Stimulated activated CD8-positive, alpha-beta memory T cell treated with anti-CD3 and anti-CD28 coated beads, Interleukin-7, amount 100 ng/mL, for 24 hours (primary cell): ENCODE results near the gene PDE6B.
"Not testable (repeated sequence)": the region's sequence is repeated elsewhere in the genome, so short reads cannot be mapped to it uniquely, and the experiment has no call there.

Experiments used
- DNase-seq: peaks from one replicate; pipeline ENCODE4 v3.0.0-alpha.2; 2020; ENCODE audit warnings: low read depth

The PDE6B gene

DNA sequence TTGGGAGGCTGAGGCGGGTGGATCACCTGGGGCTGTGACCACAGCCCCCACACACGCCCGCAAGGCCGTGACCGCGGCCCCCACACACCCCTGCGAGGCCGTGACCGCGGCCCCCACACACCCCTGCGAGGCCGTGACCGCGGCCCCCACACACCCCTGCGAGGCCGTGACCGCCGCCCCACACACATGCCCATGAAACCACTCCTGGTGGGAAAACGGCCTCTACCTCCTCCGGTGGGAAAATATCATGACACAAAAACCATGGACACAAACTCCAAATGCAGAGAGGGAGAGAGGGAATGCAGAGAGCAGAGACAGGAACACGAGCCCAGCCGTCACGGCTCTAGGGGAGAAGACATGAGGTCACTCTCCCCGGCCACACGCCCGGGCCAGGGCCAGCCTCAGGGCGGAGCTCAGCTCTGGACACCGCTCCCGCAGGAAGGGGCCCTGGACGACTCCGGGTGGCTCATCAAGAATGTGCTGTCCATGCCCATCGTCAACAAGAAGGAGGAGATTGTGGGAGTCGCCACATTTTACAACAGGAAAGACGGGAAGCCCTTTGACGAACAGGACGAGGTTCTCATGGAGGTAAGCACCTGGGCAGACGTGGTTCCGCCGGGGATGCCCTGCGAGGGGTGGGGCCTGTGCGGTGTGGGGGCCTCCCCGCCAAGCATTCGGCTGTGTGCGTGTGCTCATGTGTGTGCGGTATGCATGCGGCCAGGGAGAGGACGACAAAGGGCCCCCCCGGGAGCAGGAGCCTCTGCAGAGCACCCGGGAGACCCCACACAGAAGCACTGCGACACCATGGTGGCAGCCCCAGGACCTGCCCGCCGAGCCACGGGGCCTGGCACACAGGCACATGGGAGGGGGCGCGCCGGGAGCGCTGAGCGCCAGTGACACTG, 31.3 kb downstream of the PDE6B start:
- DNase-seq, result no peak

DNA sequence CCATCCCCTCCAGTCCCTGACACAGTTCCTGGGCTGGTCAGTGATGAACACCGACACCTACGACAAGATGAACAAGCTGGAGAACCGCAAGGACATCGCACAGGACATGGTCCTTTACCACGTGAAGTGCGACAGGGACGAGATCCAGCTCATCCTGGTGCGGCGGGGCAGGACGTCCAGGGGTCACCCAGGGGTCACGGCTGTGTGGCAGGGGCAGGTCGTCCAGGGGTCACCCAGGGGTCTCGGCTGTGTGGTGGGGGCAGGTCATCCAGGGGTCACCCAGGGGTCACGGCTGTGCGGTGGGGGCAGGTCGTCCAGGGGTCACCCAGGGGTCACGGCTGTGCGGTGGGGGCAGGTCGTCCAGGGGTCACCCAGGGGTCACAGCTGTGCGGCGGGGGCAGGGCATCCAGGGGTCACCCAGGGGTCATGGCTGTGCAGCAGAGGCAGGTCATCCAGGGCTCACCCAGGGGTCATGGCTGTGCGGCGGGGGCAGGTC, 32.0 kb downstream of the PDE6B start:
- no peak for DNase-seq

DNA sequence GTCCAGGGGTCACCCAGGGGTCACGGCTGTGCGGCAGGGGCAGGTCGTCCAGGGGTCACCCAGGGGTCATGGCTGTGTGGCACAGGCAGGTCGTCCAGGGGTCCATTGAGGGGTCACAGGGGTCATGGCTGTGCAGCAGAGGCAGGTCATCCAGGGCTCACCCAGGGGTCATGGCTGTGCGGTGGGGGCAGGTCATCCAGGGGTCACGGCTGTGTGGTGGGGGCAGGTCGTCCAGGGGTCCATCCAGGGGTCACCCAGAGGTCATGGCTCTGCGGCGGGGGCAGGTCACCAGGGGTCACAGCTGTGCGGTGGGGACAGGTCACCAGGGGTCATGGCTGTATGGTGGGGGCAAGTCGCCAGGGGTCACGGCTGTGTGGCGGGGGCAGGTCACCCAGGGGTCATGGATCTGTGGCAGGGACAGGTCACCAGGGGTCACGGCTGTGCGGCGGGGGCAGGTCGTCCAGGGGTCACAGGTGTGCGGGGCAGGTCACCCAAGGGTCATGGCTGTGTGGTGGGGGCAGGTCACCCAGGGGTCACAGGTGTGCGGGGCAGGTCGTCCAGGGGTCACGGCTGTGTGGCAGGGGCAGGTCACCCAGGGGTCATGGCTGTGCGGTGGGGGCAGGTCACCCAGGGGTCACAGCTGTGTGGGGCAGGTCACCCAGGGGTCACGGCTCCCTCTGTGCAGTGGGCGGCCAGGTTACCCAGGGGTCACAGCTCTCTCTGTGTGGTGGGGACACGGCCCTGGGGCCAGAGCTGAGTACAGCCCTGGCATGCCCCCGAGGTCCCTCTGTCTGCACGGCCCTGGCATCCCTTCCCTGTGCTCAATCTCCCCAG, 32.7 kb downstream of the PDE6B start:
- DNase-seq, result no peak

DNA sequence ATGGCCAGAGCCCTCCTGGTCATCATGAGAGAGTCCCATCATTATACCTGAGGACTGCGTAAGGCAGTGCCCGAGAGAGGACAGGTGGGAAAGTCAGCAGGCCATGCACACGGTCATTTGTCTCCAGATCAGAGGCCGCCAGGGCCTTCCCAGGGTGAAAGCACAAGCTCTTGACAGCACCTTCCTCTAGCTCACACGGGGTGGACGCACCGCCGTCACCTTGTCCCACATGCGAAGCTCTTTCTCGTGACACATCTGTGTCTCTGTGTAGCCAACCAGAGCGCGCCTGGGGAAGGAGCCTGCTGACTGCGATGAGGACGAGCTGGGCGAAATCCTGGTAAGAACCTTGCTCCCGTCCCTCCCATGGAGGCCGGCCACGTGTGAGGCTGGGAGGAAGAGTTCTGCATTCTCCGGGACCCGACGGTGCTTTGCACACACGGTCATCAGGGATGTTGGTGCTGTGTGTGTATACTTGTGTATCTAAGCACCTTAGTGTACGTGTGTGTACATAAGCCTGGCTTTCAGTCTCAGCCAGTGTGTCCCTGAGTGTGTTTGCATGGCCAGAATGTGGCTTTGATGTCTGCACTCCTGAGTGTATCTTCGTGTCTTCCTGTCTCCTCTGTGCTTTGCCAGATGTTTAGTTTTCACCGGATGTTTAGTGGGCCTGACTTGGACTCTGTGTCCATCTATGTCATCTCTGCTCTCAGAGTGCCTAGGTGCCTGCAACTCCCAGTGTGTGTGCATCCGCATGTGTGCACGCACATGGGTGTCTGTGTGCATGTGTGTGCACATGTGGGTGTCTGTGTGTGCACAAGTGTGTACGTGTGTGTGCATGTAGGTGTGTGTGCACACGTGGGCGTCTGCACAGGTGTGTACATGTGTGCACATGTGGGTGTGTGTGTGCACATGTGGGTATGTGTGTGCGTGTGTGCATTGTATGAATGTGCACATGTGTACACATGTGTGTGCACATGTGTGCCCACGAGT, 33.6 kb downstream of the PDE6B start:
- no peak for DNase-seq

DNA sequence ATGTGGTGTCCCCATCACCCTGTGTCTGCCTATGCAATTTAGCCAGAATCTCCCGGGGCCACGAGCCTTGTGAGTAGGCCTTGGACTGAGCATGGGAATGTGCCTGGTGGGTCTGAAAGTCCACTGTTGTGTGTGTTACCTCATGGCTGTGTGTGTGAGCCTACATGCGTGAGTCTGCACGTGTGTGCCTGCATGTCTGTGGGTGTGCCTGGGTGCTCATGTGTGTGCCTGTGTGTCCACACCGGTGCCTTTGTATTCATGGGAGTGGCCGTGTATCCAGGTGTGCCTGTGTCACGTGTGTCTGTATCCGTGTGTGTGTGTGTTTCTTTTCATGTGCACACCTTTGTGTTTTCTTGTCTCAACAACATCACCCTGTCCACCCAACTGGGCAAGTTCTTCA, 34.5 kb downstream of the PDE6B start:
- DNase-seq, result no peak

DNA sequence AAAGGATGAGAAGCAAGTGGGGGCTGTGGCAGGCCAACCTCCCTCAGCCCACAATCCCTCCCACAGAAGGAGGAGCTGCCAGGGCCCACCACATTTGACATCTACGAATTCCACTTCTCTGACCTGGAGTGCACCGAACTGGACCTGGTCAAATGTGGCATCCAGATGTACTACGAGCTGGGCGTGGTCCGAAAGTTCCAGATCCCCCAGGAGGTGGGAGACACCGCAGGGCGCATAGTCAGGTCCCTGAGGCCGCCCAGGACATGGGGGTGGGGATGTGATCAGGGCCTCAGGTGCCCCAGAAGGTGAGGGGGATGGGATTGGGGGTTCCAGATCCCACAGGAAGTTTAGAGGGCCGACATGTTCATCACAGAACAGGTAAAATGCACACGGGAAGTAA, 35.0 kb downstream of the PDE6B start:
- no peak for DNase-seq

DNA sequence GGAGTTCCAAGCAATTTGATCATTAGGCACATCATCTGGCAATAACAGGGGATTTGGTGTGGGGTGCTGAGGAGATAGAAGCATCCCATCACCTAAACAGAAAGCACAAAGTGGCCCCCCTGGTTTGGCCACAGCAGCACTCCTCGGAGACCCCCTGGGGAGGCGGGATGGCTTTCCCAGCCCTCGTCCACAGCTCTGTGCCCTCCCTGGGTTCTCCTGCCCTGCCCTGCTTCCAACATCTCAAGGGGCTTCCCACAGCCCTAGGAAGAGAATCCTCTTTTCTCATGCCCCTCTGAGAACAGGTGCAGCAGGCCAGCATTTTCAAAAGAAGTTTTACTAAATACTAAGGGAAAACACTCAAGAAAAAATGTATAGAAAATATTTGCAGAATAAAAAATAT, 35.9 kb downstream of the PDE6B start:
- no peak for DNase-seq

DNA sequence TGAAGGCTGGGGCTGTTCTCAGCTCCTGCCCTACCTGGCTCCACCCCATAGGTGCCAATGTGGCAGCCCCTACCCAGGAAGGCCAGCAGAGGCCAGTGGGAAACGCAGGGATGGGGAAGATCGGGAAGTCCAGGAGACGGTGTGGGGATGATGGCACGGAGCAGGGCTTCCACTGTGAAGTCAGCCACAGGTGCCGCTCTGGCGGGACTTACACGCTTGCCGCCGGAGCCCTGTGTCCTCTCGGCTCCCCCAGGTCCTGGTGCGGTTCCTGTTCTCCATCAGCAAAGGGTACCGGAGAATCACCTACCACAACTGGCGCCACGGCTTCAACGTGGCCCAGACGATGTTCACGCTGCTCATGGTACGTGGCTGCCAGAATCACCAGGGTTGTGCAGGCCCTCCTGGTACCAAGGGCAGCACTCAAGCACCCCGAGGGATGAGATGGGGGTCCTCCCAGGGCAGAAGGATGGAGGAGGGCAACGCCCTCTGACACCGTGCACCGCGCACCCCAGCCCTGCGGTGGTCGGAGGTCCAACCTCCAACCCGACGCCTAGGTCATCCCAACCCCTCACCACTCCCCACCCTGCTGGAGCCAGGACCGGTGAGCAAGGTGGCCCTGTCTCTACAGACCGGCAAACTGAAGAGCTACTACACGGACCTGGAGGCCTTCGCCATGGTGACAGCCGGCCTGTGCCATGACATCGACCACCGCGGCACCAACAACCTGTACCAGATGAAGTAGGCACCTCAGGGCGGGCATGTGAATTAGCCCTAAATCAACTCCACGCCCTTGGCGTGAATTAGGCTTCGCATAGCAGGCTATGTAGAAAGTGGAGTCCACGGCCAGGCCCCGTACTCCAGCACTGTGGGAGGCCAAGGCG, 36.7 kb downstream of the PDE6B start:
- no peak for DNase-seq

DNA sequence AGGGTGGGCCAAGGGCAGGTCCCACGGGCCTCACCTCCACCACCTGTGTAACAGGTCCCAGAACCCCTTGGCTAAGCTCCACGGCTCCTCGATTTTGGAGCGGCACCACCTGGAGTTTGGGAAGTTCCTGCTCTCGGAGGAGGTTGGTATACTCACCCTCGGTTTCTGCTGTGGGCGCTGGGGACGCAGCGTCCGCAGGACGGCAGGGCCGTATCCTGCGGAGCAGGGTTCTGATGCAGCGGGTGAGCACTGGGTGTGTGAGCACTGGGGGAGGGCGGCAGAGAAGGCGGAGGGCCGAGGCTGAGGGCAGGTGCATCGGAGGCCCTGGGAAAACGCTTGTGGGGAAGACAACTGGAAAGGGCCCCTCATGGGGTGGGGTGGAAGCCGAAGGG, 37.7 kb downstream of the PDE6B start:
- no peak for DNase-seq

DNA sequence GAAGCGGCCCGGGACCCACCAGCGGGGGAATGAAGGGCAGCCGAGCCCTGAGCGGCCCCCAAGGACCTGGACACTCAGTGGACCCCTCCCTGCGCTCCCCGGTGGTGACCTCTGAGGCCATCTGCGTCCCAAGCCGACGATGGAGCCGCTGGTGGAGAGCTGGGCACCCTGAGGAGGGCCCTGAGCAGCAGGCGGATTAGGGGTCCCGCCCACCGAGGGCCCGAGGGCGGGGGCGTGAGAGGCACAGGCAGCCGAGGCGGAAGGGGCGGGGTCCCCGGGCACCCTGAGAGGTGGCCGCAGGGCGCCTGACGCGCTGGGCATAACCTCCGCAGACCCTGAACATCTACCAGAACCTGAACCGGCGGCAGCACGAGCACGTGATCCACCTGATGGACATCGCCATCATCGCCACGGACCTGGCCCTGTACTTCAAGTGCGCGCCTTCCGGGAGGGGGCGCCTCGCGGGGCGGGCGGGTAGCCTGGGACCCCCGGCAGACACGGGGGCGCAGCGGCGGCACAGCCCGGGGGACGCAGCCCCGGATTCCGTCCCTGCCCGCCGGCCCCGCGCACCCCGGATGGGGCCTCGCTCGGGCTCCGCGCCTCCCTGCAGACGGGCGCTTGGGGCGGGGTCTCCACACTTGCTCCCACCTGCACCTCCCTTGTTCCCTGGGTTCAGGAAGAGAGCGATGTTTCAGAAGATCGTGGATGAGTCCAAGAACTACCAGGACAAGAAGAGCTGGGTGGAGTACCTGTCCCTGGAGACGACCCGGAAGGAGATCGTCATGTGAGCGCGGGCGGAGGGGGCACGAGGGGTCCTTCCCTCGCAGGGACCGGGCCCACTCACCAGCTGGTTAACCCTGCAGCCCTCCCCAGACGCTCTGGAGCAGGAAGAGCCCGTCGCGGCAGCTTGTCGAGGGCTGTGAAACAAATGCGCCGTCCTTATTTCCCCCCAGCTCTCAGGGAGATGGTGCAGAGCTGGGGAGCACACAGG, 38.4 kb downstream of the PDE6B start:
- DNase-seq, result peak; percentile 53

DNA sequence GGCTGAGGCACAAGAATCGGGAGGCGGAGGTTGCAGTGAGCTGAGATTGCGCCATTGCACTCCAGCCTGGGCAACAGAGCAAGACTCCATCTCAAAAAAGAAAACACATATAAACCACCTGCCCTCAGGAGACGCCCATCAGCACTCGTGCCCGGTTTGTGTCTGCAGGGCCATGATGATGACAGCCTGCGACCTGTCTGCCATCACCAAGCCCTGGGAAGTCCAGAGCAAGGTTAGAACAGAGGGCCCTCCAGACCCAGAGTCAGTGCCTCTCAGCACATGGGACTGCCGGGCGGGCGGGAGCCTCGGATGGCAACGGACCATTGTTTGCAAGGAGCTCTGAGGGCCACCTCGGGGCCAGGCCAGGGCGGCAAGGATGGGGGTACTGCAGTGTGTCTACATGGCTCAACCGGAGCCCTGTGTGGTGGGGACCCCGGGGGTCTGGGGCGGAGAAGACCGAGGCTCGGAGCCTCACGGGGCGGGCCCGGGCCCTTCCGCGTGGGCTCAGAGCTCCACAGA, 39.4 kb downstream of the PDE6B start:
- DNase-seq, result no peak

DNA sequence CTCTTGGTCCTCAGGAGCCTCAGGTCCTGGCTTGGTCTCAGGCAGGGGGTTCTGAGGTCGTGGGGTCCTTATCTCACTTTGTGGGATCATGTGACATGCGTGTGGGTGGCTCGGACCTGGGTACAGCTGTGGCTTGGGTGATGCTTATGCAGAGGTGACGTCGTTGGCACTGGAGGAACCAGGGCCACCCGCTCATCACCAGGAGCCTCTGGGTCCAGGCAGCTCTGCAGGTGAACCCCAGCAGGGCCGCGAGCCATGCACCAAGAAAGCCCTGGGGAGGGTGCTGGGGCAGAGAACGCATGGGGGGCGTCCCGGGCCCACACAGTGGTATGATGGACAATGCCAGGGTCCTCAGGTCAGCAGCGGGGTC, 40.0 kb downstream of the PDE6B start:
- DNase-seq, result no peak

DNA sequence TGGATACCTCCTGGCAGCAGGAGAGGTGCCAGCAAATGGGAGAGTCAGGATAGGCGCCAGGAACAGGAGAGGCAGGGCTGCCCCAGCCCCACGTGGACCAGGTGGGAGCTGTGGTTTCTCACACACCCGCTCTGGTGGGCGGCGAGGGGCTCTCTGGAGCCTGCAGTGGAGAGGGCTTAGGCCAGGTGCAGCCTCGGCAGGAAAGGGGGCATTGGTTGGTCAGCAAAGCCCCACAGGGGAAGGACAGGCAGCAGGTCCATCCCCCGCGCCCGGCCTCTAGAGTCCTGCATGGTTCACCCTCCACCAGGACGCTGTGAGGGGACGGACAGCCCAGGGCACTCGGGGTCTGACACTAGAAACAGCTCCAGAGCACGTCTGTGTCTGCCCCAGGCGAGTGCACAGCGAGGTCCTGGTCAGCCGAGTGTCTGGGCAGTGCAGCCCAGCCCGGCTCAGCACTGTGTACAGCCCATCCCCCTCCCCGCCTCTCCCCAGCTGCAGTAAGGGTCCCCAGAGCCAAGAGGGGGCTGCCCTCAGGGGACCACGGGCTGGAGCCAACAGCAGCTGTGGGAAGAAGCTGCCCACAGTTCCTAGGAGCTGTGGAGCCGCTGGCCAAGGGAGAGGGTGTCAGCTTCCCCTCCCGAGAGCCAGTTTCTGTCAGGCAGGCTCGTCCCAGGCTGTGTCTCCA, 40.5 kb downstream of the PDE6B start:
- no peak for DNase-seq

DNA sequence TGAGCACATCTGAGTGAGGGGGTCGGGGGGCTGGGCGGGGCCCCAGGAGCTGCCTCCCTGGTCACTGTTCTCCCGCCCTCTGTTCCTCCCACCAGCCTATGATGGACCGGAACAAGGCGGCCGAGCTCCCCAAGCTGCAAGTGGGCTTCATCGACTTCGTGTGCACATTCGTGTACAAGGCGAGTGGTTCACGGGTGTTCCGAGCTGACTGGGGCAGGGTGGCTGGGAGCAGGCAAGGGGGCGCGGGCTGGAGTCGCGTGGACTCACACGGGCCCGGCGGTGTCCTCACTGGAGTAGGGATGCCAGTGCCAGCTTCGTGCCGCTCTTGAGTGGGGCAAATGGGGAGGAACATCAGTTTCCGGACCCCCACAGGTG, 41.0 kb downstream of the PDE6B start:
- DNase-seq, result no peak

DNA sequence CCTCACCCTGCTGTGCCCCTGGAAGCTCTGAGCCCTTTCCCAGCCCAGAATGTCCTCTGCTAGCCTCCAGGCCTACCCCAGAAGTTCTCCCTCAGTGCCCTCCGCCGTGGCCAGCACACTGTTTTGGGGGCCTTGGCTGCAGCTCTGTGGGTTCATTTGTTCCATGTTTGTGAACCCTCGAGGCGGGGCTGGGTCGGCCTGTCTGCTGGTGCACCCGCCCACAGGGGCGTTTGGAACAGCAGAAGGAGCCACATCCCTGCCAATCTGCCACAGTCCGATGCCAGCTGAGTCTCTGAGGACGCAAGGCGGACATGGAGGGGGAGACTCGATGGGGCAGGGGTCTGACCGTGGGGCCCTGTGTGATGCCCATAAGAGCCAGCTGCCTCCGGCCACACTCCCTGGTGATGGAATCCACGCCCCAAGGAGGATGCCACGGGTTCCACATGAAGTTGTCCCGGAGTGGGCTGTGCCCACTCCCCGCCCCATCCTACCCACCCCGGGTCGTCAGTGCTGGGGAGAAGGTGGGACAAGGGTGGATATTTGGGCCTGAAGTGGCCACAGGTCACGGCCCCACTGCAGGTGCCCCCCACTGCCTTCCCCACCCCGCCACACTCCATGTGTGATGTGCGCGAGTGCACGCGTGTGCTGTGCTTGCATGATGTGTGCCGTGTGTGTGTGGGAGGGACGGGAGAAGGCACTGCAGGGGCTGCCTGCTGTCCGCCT, 41.6 kb downstream of the PDE6B start:
- no peak for DNase-seq

DNA sequence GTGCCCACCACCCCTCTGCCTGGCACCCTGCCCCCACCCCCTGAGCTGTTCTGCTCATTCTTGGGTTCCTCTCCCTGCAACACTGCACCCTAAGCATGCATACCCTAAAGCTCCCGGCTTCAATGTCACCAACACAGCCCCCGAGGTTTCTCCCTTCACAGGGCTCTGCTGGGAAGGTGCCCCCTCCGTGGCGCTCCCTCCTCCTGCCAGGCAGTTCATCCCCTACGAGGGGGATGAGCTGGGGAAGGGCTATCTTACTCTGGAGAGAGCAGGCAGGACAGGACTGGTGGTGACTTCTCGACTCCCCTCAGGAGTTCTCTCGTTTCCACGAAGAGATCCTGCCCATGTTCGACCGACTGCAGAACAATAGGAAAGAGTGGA, 42.2 kb downstream of the PDE6B start:
- no peak for DNase-seq

DNA sequence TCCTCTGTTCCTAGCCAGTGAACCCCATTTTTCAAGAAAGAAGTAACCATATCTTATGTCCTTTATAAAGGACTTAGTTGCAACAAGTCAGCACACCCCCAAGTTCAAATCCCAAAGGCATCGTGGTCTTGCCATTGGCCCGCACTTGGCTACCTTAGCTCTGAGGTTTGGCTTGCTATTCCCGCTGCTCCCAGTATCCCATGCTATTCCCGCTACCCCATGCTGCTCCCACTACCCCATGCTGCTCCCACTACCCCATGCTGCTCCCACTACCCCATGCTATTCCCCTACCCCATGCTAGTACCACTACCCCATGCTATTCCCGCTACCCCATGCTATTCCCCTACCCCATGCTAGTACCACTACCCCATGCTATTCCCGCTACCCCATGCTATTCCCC, 42.8 kb downstream of the PDE6B start:
- DNase-seq, result not testable (repeated sequence)
